ENCODE results near the gene NT5DC2.

The NT5DC2 gene

DNA sequence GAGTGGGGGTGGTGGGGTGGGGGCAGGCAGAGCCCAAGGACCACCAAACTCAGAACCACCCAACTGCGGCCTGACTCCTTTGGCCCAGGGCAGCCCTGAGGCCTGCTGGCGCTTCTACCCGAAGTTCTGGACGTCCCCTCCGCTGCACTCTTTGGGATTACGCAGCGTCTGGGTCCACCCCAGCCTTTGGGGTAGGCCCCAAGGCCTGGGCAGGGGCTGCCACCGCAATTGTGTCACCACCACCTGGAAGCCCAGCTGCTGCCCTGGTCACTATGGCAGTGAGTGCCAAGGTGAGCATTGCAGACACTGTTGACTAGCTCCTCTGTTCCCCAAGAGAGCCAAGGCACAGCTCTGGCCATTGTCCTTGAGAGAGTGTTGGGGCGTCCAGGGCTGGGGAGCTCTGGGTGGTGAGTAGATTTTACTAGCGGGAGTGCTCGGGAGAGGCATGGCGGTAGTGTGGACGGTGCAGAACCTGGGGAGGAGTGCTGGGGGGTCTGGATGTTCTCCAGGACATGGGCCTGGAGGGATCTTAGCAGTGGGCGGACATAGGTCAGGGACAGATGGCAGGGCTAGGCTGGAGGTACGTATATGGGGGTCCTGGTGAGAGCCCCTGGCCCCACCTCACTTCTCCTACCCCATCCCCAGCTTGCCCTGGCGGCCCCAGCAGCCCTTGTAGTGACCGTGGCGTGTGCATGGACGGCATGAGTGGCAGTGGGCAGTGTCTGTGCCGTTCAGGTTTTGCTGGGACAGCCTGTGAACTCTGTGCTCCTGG, 12.8 kb downstream of the NT5DC2 start:
- H3K27me3 ChIP-seq (replicated peaks): no peaks in the 10 kb centered on the region
- peaks cover 13% of the 10 kb centered on the region for H3K36me3 ChIP-seq (replicated peaks)
- no peak overlapping the region for H3K4me3 ChIP-seq (ENCODE audit: low read depth, low read length)
- no peak for DNase-seq
- TF ChIP-seq, protein P1, sequence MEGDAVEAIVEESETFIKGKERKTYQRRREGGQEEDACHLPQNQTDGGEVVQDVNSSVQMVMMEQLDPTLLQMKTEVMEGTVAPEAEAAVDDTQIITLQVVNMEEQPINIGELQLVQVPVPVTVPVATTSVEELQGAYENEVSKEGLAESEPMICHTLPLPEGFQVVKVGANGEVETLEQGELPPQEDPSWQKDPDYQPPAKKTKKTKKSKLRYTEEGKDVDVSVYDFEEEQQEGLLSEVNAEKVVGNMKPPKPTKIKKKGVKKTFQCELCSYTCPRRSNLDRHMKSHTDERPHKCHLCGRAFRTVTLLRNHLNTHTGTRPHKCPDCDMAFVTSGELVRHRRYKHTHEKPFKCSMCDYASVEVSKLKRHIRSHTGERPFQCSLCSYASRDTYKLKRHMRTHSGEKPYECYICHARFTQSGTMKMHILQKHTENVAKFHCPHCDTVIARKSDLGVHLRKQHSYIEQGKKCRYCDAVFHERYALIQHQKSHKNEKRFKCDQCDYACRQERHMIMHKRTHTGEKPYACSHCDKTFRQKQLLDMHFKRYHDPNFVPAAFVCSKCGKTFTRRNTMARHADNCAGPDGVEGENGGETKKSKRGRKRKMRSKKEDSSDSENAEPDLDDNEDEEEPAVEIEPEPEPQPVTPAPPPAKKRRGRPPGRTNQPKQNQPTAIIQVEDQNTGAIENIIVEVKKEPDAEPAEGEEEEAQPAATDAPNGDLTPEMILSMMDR (IDR thresholded peaks at IDR 0.05; ENCODE audit: low read depth, low read length, missing control alignments): no peak
- in situ Hi-C loops (cut with HindIII; ENCODE audit: low pct_ligation_motif_present, low sequenced_read_pairs): no loop called here
- H3K27ac ChIP-seq: no peak overlapping the region

DNA sequence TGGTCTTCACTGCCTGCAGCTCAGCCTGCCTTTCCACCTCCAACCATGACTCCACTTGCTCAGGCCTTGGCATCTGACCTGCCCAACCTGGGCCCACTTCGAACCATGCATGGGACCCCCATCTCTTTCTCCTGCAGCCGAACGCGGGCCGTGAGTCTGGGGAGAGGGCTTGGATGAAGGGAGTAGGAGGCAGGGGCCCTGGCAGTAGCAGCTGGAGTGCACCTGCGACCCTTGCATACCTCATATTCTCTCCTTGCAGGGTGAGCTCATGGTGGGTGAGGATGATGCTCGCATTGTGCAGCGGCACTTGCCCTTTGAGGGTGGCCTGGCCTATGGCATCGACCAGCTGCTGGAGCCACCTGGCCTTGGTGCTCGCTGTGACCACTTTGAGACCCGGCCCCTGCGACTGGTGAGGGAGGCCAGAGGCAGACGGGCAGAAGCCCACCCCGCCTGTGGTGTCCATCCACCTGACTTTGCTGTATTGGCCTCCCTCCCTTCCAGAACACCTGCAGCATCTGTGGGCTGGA, 13.5 kb downstream of the NT5DC2 start:
- TF ChIP-seq, protein P1 (IDR thresholded peaks at IDR 0.05; ENCODE audit: low read depth, low read length, missing control alignments): no peak
- H3K27me3 ChIP-seq (replicated peaks): no peaks in the 10 kb centered on the region
- no peak overlapping the region for H3K4me3 ChIP-seq (ENCODE audit: low read depth, low read length)
- no peak overlapping the region for H3K27ac ChIP-seq
- H3K36me3 ChIP-seq (replicated peaks): peaks cover 10% of the 10 kb centered on the region
- DNase-seq: no peak
- in situ Hi-C loops (cut with HindIII; ENCODE audit: low pct_ligation_motif_present, low sequenced_read_pairs): no loop called here

DNA sequence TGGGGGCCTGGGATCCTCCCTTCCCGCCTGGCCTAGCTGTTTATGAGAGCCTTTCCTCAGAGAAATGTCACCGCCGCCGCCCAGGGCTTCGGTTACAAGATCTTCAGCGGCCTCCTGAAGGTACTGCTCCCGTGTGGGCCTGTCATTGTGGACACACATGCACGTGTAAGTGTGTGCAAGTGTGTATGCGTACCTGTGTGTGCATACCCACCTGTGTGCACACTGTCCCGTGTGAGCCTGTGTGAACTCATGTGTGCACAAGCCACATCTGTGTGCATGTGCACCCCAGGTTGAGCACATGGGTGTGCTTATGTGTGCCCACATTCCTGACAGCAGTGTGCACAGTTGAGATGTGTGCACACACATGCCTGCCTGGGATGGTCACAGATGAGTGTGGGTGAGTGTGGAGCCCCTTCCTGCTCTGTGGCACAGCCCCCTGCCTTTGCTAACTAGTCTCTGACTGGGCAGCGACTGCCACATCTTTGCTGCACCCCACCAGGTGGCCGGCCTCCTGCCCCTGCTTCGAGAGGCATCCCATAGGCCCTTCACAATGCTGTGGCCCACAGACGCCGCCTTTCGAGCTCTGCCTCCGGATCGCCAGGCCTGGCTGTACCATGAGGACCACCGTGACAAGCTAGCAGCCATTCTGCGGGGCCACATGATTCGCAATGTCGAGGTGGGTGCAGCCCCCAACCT, 14.1 kb downstream of the NT5DC2 start:
- Histone ChIP-seq H3K4me3 (ENCODE audit: low read depth, low read length) (no peak overlapping the region), H3K36me3 (replicated peaks) (peaks cover 9% of the 10 kb centered on the region), H3K27me3 (replicated peaks) (no peaks in the 10 kb centered on the region), H3K27ac (no peak overlapping the region)
- DNase-seq: no peak
- in situ Hi-C loops (cut with HindIII; ENCODE audit: low pct_ligation_motif_present, low sequenced_read_pairs): no loop called here
- TF ChIP-seq, protein P1 (IDR thresholded peaks at IDR 0.05; ENCODE audit: low read depth, low read length, missing control alignments): no peak

DNA sequence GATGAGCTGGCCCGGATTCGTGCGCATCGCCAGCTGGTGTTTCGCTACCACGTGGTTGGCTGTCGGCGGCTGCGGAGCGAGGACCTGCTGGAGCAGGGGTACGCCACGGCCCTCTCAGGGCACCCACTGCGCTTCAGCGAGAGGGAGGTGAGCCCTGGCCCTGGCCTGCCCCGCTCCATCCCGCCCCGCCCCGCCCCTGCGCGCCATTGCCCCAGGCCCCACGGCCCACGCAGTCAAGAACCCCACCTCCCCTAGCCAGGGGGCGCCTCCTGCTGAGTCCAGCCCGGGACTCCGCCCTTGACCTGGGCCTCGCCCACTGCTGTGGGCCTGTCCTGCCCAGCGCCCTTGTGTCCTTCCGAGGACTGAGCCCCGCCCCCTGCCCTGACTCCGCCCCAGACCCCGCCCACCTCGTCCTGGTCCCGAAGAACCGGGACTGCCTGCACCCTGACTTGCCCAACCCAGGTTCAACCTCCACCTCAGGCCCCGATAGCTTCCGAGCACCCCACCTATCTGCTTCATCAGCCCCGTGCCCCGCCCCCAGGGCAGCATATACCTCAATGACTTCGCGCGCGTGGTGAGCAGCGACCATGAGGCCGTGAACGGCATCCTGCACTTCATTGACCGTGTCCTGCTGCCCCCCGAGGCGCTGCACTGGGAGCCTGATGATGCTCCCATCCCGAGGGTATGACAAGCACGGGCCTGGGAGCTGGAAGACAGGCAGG, 14.8 kb downstream of the NT5DC2 start:
- in situ Hi-C loops (cut with HindIII; ENCODE audit: low pct_ligation_motif_present, low sequenced_read_pairs): no loop called here
- DNase-seq: no peak
- Histone ChIP-seq H3K27ac (no peak overlapping the region), H3K36me3 (replicated peaks) (peaks cover 2% of the 10 kb centered on the region), H3K27me3 (replicated peaks) (no peaks in the 10 kb centered on the region), H3K4me3 (ENCODE audit: low read depth, low read length) (peak overlapping the region; percentile 32)
- TF ChIP-seq, protein P1 (IDR thresholded peaks at IDR 0.05; ENCODE audit: low read depth, low read length, missing control alignments): no peak

DNA sequence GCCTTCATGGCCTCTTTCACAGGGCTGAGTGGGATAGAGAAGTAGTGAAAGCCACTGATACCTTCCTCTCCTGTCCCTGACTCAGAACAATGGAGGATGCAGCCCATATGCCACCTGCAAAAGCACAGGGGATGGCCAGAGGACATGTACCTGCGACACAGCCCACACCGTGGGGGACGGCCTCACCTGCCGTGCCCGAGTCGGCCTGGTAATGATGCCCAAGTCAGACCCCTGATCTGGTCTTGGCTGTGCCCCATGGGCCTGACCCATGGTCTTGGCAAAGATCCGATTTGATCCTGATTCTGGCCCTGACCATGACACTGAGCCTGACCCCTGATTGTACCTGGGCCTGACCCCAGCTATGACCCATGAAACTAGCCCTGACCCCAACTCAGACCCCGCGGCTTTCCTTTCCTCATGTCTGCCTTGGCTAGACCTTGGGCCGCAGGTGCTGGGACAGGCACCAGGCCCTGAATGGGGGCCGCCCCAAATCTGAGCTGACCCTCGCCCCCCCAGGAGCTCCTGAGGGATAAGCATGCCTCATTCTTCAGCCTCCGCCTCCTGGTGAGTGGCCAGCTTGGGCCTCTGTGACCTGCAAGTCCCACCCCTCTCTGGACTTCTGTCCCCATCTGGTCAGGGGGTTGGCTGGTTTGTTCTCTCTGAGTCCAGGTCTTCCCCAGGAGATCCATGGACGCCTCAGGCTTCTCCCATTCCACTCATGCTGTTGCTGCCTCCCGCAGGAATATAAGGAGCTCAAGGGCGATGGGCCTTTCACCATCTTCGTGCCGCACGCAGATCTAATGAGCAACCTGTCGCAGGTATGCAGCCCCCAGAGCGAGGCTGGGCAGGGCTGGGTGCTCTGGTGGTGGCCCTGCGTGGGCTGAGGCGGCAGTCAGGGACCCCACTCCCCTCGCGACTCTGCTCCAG, 15.6 kb downstream of the NT5DC2 start:
- TF ChIP-seq, protein P1 (IDR thresholded peaks at IDR 0.05; ENCODE audit: low read depth, low read length, missing control alignments): peak; percentile 15
- H3K4me3 ChIP-seq (ENCODE audit: low read depth, low read length): peak overlapping the region; percentile 17
- H3K36me3 ChIP-seq (replicated peaks): no peaks in the 10 kb centered on the region
- DNase-seq: no peak
- no peak overlapping the region for H3K27ac ChIP-seq
- no peaks in the 10 kb centered on the region for H3K27me3 ChIP-seq (replicated peaks)
- in situ Hi-C loops (cut with HindIII; ENCODE audit: low pct_ligation_motif_present, low sequenced_read_pairs): no loop called here
